Inflammatory macrophage (primary cell): ENCODE data around the gene DMBX1.
A peak's percentile ranks its signal among the peaks of the same experiment; 100 is the strongest.

ENCODE experiments used
- DNase-seq, 2 donors: peaks; one replicate each; pipeline ENCODE4 v3.0.0-alpha.2; 2020 to 2022

DMBX1 gene

DNA sequence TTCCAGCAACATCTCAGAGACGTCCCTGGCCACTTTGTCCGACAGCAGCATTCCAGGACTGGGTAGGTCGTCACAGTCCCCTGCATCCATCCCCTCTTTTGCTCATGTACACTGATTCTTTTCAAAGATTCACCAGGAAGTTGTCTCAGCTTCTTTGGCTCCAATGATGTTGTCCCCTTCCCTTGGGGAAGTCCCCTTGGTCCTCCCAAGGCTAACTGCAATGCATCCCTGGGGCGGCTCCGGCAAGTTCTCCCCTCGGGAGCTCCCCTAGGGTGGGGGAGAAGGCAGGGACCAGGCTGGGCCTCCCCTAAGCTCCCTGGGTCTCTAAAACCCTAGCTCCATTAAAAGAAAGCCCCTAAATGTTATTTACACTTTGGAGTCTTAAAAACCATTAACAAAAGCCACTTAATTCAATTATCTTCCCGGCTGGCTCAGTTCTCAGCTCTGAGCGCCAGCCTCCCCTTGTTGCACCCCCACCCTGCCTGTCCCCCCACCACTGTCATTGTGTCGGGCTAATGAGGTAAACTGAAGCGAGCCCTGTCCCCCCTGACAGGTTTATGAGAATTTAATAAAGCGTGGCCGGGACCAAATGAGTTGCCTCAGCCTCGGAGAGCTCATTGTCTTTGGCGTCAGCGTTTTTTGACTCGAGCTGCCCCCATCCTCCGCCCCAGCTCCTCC, 36.5 kb downstream of the DMBX1 start:
- no peak for DNase-seq

GRCh38 chr1:46526691-46527291, 37.2 kb downstream of the DMBX1 start:
- DNase-seq: no peak

GRCh38 chr1:46527474-46528296, 38.0 kb downstream of the DMBX1 start:
- peak; percentile 86 for DNase-seq

DNA sequence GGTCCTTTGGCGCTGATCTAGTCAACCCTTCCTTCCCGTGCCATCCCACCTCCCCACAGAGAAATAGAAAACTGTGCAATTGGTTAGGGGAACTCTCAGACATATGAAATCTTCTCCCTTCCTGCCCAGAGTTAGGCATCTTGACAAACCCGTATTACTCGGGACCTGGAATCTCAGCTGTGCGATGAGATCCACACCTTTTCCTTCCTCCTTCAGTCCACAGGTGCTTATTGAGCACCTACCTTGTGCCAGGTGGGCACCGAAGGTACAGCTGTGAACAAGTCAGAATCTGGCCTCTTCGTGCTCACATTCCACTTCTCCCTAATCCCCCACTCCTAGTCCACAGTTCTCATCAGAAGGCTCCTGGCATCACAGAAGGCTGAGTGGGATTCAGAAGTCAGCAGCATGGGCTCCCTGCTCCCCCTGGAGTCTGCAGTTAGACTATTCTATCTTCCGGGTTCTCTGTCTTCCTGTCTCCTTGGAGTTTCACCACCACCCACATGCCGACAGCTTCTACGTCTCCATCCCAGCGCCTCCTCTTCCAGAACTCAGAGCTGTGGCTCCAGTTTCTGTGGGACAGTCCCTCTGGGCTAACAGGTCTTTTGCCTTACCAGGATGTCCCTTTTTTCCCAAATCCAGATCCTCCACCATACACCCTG, 38.8 kb downstream of the DMBX1 start:
- DNase-seq: peak; percentile 8 to 54

- DNase-seq: no peak
These were observed 39.5 kb downstream of the DMBX1 start for GRCh38 chr1:46529031-46529630.

- no peak for DNase-seq
These were observed 40.7 kb downstream of the DMBX1 start for GRCh38 chr1:46530311-46530710.

DNA sequence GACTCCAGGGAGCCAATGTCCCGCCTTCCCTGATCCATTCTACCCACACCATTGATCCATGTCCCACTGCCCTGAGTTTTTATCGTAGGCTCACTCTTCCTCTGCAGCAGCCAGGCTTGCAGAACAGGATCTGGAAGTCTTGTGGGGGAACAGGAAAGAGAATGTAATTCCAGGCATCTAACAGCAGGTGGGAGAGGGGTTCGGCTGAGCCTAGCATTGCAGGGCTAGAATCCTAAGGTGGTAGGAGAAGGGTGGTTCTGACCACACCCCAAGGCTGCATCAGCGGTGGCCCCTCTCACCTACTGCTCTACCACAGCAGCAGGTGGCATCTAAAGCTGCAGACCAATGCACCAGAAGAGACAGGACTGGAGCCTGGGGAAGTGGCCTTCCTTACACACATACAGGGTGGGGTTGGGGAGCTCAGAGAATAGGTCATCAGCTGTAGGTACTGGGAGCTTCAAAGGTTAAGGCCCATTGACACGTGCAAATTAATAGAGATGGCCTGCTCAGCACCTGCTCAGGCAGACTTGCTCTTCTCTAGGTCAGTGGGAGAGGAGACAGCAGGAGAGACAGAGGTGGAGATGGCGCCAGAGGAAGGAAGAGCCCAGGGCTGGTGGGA, 41.3 kb downstream of the DMBX1 start:
- DNase-seq: no peak

DNA sequence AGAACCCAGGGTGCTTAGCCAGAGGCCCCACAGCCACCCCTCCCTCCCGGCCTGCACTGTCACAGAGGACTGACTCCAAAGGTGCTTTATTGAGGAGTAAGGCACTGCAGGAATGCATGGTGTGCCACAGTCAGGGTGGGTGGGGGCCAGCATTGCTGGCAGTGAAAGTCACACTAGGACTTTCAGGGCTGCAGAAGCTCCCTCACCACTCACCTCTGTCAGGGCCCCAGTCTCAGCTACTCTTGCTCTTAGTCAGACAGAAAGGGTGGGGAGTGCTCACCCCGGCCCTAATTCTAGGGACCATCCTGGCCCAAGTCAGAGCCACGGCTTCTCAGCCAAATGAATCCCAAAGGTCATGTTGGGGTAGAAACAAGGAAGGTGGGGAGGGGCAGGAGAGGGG, 42.5 kb downstream of the DMBX1 start:
- no peak for DNase-seq

GRCh38 chr1:46532498-46533178, 43.0 kb downstream of the DMBX1 start:
- peak; percentile 29 to 58 for DNase-seq

DNA sequence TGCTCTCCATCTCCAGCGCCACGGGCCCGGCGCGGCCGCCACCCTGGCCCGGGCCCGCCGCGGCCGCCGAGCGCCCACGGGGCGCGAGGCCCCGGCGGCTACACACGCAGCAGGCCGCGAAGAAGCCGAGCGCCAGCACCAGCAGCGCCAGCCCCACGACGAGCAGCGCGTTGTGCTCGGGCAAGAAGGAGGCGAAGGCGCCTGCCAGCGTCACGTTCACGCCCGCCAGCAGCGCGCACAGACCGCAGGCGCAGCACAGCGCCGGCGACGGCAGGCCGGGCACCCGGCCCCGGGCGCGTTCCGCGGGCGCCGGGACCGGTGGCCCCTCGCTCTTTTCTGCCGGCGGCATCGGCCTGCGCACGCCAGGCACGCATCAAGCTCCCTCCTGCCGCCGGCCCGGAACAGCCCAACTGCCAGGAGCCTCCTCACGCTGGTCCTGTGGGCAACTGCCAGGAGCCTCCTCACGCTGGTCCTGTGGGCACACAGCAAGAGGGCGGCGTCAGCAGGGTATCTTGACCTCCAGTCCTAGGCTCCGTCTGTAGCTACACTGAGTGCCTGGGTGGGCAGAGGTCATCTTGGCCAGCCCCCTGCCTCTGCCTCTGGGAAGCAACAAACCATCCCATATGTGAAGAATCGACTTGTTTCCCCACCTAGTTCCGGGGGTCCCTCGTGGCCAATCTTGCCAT, 43.7 kb downstream of the DMBX1 start:
- DNase-seq: peak; percentile 6 to 42

GRCh38 chr1:46535063-46535462, 45.4 kb downstream of the DMBX1 start:
- DNase-seq: peak; percentile 26 to 52

- no peak for DNase-seq
These were observed 46.9 kb downstream of the DMBX1 start for GRCh38 chr1:46536527-46536926.

DNA sequence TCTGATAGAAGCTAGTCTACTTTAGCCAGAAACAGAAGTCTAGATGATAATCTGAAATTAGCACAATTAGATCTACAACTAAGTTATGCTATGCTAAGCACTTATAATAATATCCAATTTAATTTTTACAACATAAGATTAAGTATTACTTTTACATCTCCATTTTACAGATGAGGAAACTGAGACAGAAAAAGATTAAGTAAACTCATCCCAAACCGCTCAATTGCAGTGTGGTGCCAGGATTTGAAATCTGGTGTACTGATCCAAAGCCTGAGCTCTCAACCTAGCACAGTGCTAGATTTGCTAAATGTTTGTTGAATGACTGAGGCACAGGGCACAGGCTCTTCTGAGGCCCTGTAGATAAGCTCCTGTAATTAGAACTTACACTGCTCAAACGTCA, 48.0 kb downstream of the DMBX1 start:
- DNase-seq: no peak

- no peak for DNase-seq
These were observed 48.5 kb downstream of the DMBX1 start for GRCh38 chr1:46538147-46538546.
